GM12892 (cell line): ENCODE data around the gene KIF6.

Experiments
- POLR2A ChIP-seq: IDR thresholded peaks from 2 replicates; pipeline ENCODE4 v1.6.1; 2011; ENCODE audit warnings: low read depth, low read length, control low read depth
- POLR2AphosphoS5 ChIP-seq: IDR thresholded peaks from 2 replicates; pipeline ENCODE4 v1.6.1; 2011; ENCODE audit warnings: low read depth, low read length, control low read depth

DNA sequence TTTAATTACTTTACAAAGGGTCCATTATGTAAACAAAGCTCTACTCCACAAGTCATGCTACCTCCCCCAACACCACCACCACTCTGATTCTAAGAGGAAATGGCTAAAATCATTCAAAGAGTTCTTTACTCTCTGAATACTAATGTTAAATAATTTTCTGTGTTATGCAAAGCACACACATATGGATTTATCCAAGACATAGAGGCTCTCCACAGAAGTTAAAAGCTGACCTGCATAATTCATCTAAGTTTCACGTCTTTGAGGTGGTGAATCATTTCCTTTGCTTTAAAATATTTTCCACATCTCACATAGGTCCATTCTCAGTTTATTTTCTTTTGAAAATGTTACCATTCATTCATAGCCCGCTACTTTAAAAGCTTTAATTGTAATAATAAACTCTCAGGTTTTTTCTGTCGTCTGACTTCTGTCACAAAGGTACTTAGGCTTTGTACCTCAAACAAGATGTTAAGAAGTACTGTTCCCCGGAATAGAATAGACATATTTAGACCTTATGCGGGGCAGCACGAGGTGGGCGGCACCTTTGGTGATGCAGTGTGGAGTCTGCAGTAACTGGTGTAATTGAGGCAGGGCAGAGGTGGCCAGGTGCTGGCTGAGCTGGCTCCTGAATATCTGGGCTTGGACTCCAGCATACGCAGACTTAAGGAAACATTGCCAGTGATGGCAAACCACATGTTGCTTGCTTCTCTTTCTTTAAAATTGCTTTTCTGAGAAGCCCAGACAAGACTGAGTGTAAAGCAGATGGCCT, 55.8 kb downstream of the KIF6 start:
- TF ChIP-seq POLR2A (no peak), POLR2AphosphoS5 (no peak)
